TTC549 (cell line): ENCODE results near the gene STX17.

Experiments
- FAIRE-seq: peaks from 2 replicates; lab custom pipeline; 2012; peaks lifted over from hg19 to GRCh38; lab: Jason Lieb, UNC

The STX17 gene

GRCh38 chr9:99907208-99907532 is 716 bp downstream of the STX17 start:
- FAIRE-seq = no peak

GRCh38 chr9:99911600-99911999 is 5.1 kb downstream of the STX17 start:
- no peak for FAIRE-seq

GRCh38 chr9:99916650-99917049 is 10.2 kb downstream of the STX17 start:
- FAIRE-seq = no peak

- no peak for FAIRE-seq
Measured at GRCh38 chr9:99918134-99918533, 11.7 kb downstream of the STX17 start.

- FAIRE-seq = no peak
Measured at GRCh38 chr9:99919930-99920329, 13.5 kb downstream of the STX17 start.

- no peak for FAIRE-seq
Measured at GRCh38 chr9:99921875-99922710, 15.6 kb downstream of the STX17 start.

DNA sequence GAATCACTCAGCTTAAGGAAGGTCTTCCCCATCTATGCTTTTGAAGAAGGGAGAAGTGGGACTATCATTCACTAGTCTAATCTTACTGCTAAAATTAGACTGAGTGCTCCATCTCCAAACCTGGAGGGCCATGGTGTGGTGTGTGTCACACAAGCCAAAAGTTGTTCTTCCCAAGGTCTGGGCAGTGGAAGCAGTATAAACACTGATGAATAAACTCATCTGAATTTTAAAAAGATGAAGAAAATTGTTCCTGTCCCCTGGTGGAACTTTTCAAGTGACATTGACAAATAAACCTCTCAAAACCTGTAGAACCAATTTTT is 16.2 kb downstream of the STX17 start:
- FAIRE-seq = no peak

- FAIRE-seq = no peak
Measured at GRCh38 chr9:99925541-99925940, 19.1 kb downstream of the STX17 start.

DNA sequence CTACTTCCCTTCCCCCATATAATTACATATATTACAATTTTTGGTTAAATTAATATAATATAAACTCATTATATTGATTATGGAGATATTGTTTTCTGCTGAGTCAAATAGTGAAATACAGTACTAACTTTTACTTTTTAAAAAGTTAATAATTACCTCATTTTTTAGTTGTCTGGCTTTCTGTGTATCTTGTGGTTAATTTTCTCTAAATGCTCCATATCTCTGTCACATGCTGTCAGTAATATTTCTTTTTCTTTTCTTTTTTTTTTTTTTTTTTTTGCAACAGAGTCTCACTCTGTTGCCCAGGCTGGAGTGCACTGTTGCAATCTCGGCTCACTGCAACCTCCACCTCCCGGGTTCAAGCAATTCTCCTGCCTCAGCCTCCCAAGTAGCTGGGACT is 23.2 kb downstream of the STX17 start:
- no peak for FAIRE-seq

- no peak for FAIRE-seq
Measured at GRCh38 chr9:99931155-99931840, 24.8 kb downstream of the STX17 start.

- no peak for FAIRE-seq
Measured at GRCh38 chr9:99936947-99937587, 30.6 kb downstream of the STX17 start.

DNA sequence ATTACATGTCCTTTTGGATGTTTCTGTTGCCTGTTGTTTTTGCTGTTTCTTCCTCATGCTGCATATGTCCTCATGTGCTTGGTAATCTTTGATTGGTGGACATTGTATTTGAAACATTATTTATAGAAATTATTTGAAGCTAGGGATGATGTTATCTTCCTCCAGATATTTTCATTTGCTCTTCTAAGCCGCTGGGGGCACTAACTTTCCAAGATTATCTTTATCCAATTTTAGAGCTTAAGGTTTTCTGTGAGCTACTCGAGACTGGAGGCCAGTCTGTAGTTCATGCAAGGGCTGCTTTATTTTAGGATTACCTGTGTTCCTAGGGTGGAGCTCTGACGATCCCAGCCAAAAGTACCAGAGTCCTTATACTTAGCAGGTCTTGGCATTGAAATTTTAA is 40.9 kb downstream of the STX17 start:
- FAIRE-seq = no peak

DNA sequence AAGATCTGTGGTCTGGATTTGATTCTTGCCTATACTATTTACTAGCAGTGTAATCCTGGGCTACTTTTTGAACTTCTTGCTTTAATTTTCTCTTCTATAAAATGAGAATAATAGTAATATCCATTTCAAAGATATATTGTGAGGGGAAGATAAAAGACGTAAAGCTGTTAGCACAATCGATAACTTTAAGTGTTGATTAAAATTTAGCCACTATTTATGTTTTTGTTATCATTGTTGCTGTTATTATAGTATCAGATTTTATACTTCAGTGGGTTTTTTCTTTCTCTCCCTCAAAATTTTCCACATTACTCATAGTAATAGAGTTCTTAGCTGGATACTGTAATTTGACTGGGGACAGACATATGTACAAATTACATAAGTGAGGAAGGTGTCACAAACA is 42.0 kb downstream of the STX17 start:
- no peak for FAIRE-seq

- no peak for FAIRE-seq
Measured at GRCh38 chr9:99948896-99949295, 42.4 kb downstream of the STX17 start.

- FAIRE-seq = no peak
Measured at GRCh38 chr9:99953861-99954507, 47.5 kb downstream of the STX17 start.

GRCh38 chr9:99954819-99955218 is 48.4 kb downstream of the STX17 start:
- no peak for FAIRE-seq

DNA sequence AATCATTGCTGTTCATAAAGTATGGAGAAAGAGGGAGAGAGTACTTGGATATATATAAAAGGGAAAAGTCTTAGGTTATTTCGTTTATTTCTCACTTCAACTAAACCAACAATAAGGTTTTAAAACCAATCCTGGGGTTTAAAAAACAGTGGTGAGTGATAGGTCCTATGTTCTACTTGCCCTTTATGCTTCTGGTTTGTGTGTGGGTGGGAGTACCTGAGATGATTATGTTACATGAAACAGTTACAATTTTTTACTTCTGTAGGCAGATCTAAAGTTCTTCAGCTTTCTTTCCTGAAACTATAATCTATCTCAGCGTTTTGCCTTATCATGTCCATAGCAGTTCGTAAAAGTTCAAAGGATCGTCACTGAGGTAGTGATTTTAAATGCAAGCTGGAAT is 49.2 kb downstream of the STX17 start:
- FAIRE-seq = no peak

DNA sequence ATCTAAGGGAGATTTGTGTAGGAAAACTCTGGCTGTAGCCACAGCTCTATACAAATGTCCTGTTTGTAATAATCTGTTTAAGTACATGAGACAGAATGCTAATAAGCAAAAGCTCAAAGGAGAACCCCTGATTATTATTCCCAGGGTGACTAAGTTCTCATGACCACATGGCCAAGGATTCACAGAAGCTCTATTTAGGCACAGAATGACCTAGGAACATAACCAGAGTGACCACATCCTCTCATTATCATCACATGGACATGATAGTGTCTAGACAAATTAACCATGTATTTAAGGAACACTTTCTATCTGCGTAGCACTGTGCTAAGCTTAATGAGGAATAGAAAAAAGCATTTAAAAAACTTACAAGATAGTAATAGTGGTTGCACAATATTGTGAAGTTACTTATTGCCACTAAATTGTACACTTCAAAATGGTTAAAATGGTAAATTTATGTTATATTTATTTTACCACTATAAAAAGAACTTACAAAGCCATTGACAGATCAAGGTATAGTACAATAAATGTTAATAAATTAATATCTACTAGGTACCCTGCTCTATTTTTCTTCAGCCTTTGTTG is 56.3 kb downstream of the STX17 start:
- no peak for FAIRE-seq

DNA sequence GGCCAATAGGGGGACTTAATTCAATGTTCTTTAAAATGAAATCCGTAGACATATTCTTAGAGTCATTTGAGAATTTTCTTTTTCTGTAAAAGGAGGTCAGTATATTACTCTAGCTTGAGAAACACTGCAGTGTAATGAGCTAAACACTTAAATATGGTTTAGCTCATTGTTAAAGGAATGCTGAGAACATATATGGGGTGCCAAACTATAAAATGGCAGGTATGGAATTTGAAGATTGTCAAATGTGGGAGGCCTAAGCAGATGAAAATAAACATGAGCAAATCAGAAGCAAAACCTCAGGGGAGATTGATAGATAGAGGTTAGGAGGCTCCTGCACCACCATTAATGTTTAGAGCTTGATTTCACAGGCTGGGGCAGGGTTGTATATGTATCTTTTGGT is 57.9 kb downstream of the STX17 start:
- no peak for FAIRE-seq

DNA sequence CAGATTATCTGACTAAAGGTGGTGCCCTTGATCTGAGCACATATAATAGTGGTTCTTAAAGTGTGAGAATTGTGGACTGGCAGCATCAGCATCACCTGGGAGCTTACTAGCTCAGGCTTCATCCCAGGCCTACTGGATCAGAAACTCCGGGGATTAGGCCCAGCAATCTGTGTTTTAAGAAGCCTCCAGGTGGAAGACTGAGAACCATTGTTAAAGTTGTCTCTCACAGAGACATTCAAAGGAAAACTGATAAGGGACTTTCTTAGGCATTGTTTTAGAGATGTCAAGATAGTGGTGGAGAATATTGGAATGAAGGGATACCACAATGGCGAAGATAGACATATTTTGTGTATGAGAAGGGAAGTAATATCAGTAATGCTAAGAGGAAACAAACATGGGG is 59.5 kb downstream of the STX17 start:
- no peak for FAIRE-seq

DNA sequence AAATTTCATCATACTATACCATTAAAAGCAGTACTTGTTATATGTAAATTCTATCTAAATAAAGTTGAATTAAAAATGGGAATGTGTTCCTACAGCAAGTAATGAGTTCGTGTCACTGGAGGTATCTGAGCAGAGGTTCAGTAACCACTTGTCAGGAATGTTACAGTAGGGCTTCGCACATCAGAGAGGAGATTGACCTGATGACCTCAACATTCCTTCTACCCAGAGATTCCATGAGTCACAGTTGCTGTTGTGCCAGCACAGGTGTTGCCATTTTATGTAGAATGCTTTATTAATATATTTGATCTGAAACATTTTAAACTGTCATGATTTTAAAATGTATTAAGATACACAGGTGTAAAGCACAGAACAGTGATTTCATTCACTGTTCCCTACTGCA is 60.3 kb downstream of the STX17 start:
- FAIRE-seq = no peak

DNA sequence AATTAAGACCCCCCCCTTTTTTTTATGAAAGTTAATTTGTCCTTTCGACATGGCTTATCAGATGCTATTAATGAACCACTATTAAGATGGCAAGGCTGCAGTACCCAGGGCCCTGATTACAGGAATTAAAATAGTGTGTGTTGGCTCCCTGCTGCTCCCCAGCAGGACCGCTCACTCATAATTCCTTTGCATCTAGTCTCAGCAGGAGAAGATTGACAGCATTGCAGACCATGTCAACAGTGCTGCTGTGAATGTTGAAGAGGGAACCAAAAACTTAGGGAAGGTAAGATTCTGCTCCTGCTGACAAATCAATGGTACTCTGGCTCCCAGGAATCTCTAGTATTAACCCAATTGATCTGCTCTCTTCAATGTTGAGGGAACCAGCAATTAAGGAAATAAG is 61.0 kb downstream of the STX17 start:
- no peak for FAIRE-seq

- no peak for FAIRE-seq
Measured at GRCh38 chr9:99970481-99970880, 64.0 kb downstream of the STX17 start.
